ENCODE results near the gene DECR2.

DECR2 gene

DNA sequence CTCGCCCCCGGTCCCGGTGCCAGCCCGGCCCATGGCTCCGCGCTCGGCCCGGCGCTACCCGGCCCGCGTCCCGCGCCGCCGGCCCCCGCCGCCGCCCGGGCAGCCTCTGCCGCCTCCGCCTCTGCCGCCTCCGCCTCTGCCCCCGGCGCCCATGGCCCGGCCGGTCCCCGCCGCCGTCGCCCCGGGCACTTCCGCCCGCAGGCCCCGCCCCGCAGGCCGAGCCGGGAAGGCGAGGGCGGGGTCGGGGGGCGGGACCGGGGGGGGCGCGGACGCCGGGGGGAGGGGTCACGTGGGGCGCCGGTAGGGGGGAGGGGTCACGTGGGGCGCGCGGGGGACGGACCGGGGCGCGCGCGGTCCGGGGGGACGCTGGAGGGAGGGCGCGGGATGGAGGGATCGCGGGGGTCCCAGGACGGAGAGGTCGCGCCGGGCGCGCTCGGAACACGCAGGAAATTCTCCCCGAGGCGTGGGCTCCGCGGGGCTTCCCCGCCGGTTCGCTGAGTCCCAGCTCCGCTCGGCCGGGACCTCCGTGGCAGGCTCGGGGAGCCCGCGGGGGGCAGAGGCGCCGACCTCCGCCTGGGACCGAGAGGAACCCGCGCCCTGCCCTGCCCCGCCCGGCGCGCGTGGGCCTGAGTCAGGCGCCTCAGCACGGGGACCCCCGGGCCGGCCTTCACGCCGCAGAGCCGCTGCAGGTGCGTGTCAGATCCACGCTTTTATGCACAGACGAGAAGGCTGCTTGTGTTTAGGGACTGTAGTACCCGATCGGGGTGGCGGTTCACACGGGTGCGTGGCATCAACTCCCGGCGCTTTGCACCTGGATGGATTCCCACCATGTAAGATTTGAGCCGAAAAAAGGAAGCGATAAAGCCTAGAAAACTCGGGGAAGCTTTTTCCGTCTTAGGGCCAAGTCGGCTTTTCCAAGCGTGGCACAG lies 19.6 kb upstream of the DECR2 start, which contains the start of gene PGAP6 (continued):
- no peak for TF ChIP-seq TSHZ1 (tag by site-specific recombination; IDR thresholded peaks at IDR 0.05; ENCODE audit: borderline replicate concordance)
- no peak for TF ChIP-seq ZNF548 (tag by site-specific recombination; IDR thresholded peaks at IDR 0.05)
- TF ChIP-seq, protein P1, sequence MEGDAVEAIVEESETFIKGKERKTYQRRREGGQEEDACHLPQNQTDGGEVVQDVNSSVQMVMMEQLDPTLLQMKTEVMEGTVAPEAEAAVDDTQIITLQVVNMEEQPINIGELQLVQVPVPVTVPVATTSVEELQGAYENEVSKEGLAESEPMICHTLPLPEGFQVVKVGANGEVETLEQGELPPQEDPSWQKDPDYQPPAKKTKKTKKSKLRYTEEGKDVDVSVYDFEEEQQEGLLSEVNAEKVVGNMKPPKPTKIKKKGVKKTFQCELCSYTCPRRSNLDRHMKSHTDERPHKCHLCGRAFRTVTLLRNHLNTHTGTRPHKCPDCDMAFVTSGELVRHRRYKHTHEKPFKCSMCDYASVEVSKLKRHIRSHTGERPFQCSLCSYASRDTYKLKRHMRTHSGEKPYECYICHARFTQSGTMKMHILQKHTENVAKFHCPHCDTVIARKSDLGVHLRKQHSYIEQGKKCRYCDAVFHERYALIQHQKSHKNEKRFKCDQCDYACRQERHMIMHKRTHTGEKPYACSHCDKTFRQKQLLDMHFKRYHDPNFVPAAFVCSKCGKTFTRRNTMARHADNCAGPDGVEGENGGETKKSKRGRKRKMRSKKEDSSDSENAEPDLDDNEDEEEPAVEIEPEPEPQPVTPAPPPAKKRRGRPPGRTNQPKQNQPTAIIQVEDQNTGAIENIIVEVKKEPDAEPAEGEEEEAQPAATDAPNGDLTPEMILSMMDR (tag by site-specific recombination; IDR thresholded peaks at IDR 0.05): no peak
- TF ChIP-seq ZNF132 (tag by site-specific recombination; IDR thresholded peaks at IDR 0.05; ENCODE audit: borderline replicate concordance): no peak
- no peak for TF ChIP-seq ZNF558 (tag by site-specific recombination; IDR thresholded peaks at IDR 0.05)
- TF ChIP-seq ZNF596 (tag by site-specific recombination; IDR thresholded peaks at IDR 0.05): no peak
- 0 out of 2 replicates have a peak, but pooled peaks have one; percentile 20 for TF ChIP-seq YY1 (tag by site-specific recombination; IDR thresholded peaks at IDR 0.05)
- no peak for TF ChIP-seq KLF16 (tag by site-specific recombination; IDR thresholded peaks at IDR 0.05)
- peak; percentile 32; the same call in 1 of the 2 replicates for TF ChIP-seq ZNF561 (tag by site-specific recombination; IDR thresholded peaks at IDR 0.05; ENCODE audit: borderline replicate concordance)
- TF ChIP-seq ZNF747 (tag by site-specific recombination; IDR thresholded peaks at IDR 0.05): no peak
- no peak for TF ChIP-seq ZNF2 (tag by site-specific recombination; IDR thresholded peaks at IDR 0.05)
- TF ChIP-seq BCL11B (tag by site-specific recombination; IDR thresholded peaks at IDR 0.05; ENCODE audit: low read depth): peak; percentile 26; the same call in 1 of the 2 replicates
- no peak for TF ChIP-seq YY2 (tag by site-specific recombination; IDR thresholded peaks at IDR 0.05)
- TF ChIP-seq ZNF302 (tag by site-specific recombination; IDR thresholded peaks at IDR 0.05; ENCODE audit: low read depth): no peak
- peak; percentile 5; the same call in 1 of the 2 replicates for TF ChIP-seq ZEB2 (tag by site-specific recombination; IDR thresholded peaks at IDR 0.05)
- TF ChIP-seq, protein P2, sequence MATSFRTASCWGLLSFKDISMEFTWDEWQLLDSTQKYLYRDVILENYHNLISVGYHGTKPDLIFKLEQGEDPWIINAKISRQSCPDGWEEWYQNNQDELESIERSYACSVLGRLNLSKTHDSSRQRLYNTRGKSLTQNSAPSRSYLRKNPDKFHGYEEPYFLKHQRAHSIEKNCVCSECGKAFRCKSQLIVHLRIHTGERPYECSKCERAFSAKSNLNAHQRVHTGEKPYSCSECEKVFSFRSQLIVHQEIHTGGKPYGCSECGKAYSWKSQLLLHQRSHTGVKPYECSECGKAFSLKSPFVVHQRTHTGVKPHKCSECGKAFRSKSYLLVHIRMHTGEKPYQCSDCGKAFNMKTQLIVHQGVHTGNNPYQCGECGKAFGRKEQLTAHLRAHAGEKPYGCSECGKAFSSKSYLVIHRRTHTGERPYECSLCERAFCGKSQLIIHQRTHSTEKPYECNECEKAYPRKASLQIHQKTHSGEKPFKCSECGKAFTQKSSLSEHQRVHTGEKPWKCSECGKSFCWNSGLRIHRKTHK (tag by site-specific recombination; IDR thresholded peaks at IDR 0.05): no peak
- no peak for TF ChIP-seq SCRT1 (tag by site-specific recombination; IDR thresholded peaks at IDR 0.05; ENCODE audit: borderline replicate concordance)
- no peak for TF ChIP-seq OVOL3 (tag by site-specific recombination; IDR thresholded peaks at IDR 0.05)
- TF ChIP-seq, protein P3, sequence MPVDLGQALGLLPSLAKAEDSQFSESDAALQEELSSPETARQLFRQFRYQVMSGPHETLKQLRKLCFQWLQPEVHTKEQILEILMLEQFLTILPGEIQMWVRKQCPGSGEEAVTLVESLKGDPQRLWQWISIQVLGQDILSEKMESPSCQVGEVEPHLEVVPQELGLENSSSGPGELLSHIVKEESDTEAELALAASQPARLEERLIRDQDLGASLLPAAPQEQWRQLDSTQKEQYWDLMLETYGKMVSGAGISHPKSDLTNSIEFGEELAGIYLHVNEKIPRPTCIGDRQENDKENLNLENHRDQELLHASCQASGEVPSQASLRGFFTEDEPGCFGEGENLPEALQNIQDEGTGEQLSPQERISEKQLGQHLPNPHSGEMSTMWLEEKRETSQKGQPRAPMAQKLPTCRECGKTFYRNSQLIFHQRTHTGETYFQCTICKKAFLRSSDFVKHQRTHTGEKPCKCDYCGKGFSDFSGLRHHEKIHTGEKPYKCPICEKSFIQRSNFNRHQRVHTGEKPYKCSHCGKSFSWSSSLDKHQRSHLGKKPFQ (tag by site-specific recombination; IDR thresholded peaks at IDR 0.05): no peak
- no peak for TF ChIP-seq MZF1 (tag by site-specific recombination; IDR thresholded peaks at IDR 0.05; ENCODE audit: borderline replicate concordance)
- TF ChIP-seq ZNF518A (tag by site-specific recombination; conservative IDR thresholded peaks at IDR 0.05; ENCODE audit: low read depth): no peak
- no peak for TF ChIP-seq ZNF580 (tag by site-specific recombination; IDR thresholded peaks at IDR 0.05)
- TF ChIP-seq ZSCAN16 (tag by site-specific recombination; IDR thresholded peaks at IDR 0.05): no peak
- TF ChIP-seq, protein P4, sequence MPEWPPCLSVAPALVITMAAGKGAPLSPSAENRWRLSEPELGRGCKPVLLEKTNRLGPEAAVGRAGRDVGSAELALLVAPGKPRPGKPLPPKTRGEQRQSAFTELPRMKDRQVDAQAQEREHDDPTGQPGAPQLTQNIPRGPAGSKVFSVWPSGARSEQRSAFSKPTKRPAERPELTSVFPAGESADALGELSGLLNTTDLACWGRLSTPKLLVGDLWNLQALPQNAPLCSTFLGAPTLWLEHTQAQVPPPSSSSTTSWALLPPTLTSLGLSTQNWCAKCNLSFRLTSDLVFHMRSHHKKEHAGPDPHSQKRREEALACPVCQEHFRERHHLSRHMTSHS (tag by site-specific recombination; IDR thresholded peaks at IDR 0.05): no peak
